Ovary (tissue), 3 donors: ENCODE data around the gene PLIN4.

Experiments
- EP300 ChIP-seq: sonication (generic); formaldehyde crosslinking; IDR thresholded peaks from one replicate; pipeline ENCODE4 v1.6.1; 2017; ENCODE audit warnings: antibody characterized with exemption
- POLR2A ChIP-seq: fragments of 450-650 bp; IDR thresholded peaks from one replicate; pipeline ENCODE4 v1.6.1; 2017; ENCODE audit warnings: antibody characterized with exemption, mild to moderate bottlenecking, moderate library complexity
- TF ChIP-seq, protein P1 (sequence below), 3 donors: fragments of 450-650 bp in 2 of 3; fragments of 200-600 bp in 1 of 3; IDR thresholded peaks; one replicate each; pipeline versions ENCODE4 v1.5.1 to v1.8.0; 2016 to 2022; ENCODE audit warnings: antibody characterized with exemption in 3 of 3, mild to moderate bottlenecking in 1 of 3
- donor health status: DM: no; HTN: no; CAD: no.

DNA sequence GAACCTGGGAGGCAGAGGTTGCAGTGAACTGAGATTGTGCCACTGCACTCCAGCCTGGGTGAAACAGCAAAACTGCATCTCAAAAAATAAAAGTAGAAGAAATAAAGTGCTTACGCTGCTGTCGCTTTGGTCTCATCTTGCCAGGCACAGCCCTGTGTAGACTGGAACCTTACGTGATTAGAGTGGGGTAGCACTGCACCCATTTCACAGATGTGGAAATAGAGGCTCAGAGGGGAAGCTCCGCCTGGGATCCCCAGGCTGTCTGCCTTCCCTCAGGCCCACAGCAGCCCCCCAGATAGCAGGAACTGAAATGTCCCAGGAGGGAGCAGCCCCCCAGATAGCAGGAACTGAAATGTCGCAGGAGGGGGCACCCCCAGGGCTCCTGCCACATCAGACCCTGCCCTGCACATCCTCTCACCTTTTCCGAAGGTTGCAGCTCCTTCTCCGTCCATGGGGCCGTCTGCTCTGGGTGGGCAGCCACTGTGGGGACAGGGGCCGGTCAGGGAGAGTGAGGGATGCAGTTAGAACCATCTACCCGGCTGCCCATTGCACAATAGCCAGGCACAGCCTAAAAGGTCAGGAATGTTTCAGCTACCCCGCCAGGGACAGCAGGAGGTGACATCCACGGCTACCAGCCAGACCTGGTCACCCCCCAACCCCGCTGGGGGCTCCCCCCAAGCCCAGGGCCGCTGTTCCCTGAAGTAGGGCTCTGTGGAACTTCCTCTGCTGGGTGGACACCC, 1.9 kb downstream of the PLIN4 start:
- TF ChIP-seq, protein P1, sequence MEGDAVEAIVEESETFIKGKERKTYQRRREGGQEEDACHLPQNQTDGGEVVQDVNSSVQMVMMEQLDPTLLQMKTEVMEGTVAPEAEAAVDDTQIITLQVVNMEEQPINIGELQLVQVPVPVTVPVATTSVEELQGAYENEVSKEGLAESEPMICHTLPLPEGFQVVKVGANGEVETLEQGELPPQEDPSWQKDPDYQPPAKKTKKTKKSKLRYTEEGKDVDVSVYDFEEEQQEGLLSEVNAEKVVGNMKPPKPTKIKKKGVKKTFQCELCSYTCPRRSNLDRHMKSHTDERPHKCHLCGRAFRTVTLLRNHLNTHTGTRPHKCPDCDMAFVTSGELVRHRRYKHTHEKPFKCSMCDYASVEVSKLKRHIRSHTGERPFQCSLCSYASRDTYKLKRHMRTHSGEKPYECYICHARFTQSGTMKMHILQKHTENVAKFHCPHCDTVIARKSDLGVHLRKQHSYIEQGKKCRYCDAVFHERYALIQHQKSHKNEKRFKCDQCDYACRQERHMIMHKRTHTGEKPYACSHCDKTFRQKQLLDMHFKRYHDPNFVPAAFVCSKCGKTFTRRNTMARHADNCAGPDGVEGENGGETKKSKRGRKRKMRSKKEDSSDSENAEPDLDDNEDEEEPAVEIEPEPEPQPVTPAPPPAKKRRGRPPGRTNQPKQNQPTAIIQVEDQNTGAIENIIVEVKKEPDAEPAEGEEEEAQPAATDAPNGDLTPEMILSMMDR (IDR thresholded peaks at IDR 0.05): no peak
- TF ChIP-seq POLR2A (no peak), EP300 (no peak)
